Lower leg skin (tissue), 4 donors: ENCODE results near the gene HSD17B11. TPM values are rescaled to one million over a fixed set of nuclear protein-coding genes. Genes with fewer than 3 reads are reported as not detected.

Source experiments
- DNase-seq, 2 donors: peaks; one replicate each; pipeline ENCODE4 v3.0.0-alpha.2; 2019; ENCODE audit warnings: low spot score in 2 of 2
- H3K4me3 ChIP-seq: fragments of 200-600 bp; sonication (generic); 2 replicates; pipeline ENCODE4 v1.5.1; 2017; ENCODE audit warnings: mild to moderate bottlenecking, low read depth; ENCODE audit not compliant: poor library complexity, severe bottlenecking
- POLR2A ChIP-seq, 2 donors: fragments of 450-650 bp; IDR thresholded peaks; one replicate each; pipeline ENCODE4 v1.6.1; 2016 to 2017; ENCODE audit warnings: antibody characterized with exemption in 2 of 2, mild to moderate bottlenecking in 1 of 2, moderate library complexity in 1 of 2
- WGBS, 2 donors: methylation state at CpG; one replicate each; pipeline ENCODE4 v1.1.5; 2018; 5-methylcytosine and 5-hydroxymethylcytosine counted together
- intact Hi-C: fragments of 100-400 bp; cut with DNase I; formaldehyde crosslinking; loops from one replicate; pipeline ENCODE4 v1.15.0; 2023; ENCODE audit warnings: low total_unique reads
- total RNA-seq, 4 donors: library from RNA; depleted of rRNA; stranded (reverse); fragments of >200 nt; gene quantifications; one replicate each; pipeline ENCODE4 v1.1.0, GENCODE V29; 2016
- TF ChIP-seq, protein P1 (sequence below), 3 donors: fragments of 450-650 bp; IDR thresholded peaks; one replicate each; pipeline ENCODE4 v1.5.1; 2016; ENCODE audit warnings: antibody characterized with exemption in 3 of 3, mild to moderate bottlenecking in 3 of 3, moderate library complexity in 2 of 3

Gene HSD17B11, protein sequence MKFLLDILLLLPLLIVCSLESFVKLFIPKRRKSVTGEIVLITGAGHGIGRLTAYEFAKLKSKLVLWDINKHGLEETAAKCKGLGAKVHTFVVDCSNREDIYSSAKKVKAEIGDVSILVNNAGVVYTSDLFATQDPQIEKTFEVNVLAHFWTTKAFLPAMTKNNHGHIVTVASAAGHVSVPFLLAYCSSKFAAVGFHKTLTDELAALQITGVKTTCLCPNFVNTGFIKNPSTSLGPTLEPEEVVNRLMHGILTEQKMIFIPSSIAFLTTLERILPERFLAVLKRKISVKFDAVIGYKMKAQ
- total RNA-seq = 10 to 100 TPM; 15.3 to 33.6 (median 23.2) TPM

DNA sequence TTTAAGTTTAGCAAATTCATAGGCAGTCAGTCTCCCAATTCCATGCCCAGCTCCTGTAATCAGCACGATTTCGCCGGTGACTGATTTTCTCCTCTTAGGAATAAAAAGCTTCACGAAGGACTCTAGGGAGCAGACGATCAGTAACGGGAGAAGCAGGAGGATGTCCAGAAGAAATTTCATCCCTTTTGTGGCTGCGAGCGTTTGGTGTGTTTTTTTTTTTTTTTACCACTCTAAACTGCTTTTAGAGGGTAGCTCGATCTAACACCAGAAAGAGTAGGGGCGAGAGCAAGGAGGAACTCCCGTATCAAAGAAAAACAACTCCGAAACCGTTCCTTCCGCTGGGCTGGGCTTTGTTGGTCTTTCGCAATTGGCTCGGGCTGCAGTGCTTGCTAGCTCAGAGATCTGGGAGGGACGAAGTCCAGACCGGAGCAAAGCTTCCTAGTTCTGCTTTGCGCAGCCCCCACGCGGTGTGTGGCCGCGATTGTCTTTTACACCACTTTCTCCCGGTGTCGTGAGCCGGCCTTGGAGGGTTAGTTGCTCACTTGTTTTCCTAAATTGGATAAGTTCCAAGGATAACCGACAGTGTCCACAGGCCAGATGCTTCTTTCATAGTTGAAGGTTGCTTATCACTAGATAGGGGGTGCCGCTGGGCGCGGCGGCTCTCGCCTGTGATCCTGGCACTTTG is at the start of gene HSD17B11:
TSS of gene HSD17B11 (minus strand) at position 298 of the 685 bp plus-strand sequence. CDS start at position 180, 118 bp downstream.
- 1% methylated on average over 32 of the region's 32 CpGs for WGBS, 2 donors
- peak within 1 kb of the TSS; percentile 50 for H3K4me3 ChIP-seq
- no peak for TF ChIP-seq POLR2A (IDR thresholded peaks at IDR 0.05)
- TF ChIP-seq, protein P1, sequence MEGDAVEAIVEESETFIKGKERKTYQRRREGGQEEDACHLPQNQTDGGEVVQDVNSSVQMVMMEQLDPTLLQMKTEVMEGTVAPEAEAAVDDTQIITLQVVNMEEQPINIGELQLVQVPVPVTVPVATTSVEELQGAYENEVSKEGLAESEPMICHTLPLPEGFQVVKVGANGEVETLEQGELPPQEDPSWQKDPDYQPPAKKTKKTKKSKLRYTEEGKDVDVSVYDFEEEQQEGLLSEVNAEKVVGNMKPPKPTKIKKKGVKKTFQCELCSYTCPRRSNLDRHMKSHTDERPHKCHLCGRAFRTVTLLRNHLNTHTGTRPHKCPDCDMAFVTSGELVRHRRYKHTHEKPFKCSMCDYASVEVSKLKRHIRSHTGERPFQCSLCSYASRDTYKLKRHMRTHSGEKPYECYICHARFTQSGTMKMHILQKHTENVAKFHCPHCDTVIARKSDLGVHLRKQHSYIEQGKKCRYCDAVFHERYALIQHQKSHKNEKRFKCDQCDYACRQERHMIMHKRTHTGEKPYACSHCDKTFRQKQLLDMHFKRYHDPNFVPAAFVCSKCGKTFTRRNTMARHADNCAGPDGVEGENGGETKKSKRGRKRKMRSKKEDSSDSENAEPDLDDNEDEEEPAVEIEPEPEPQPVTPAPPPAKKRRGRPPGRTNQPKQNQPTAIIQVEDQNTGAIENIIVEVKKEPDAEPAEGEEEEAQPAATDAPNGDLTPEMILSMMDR (IDR thresholded peaks at IDR 0.05) = no peak
- intact Hi-C loops = no loop called here
- peak; percentile 91 to 97 for DNase-seq

GRCh38 chr4:87433342-87433741 is 42.4 kb upstream of the HSD17B11 start:
- intact Hi-C loops = no loop called here
- DNase-seq = no peak
- no peak for TF ChIP-seq POLR2A (IDR thresholded peaks at IDR 0.05)
- TF ChIP-seq, protein P1 (IDR thresholded peaks at IDR 0.05) = no peak
- WGBS, 2 donors = 88 to 96% methylated on average over 2 of the region's 2 CpGs
- H3K4me3 ChIP-seq = no peak overlapping the region

GRCh38 chr4:87430038-87430437 is 39.0 kb upstream of the HSD17B11 start:
- H3K4me3 ChIP-seq = no peak overlapping the region
- no peak for TF ChIP-seq POLR2A (IDR thresholded peaks at IDR 0.05)
- TF ChIP-seq, protein P1 (IDR thresholded peaks at IDR 0.05) = no peak
- no peak for DNase-seq
- 89 to 93% methylated on average over 2 of the region's 2 CpGs for WGBS, 2 donors
- intact Hi-C loops = no loop called here

GRCh38 chr4:87428979-87429378 is 38.0 kb upstream of the HSD17B11 start:
- intact Hi-C loops = no loop called here
- no peak overlapping the region for H3K4me3 ChIP-seq
- TF ChIP-seq POLR2A (IDR thresholded peaks at IDR 0.05) = no peak
- TF ChIP-seq, protein P1 (IDR thresholded peaks at IDR 0.05) = no peak
- DNase-seq = no peak
- WGBS, 2 donors = 96% methylated on average over 6 of the region's 6 CpGs

- DNase-seq = no peak
- intact Hi-C loops = loop anchor here (2.0 kb wide), 1 partner anchor 57 kb away; no protein-coding TSS in a partner anchor
- TF ChIP-seq POLR2A (IDR thresholded peaks at IDR 0.05) = no peak
- TF ChIP-seq, protein P1 (IDR thresholded peaks at IDR 0.05) = no peak
- no peak overlapping the region for H3K4me3 ChIP-seq
- WGBS, 2 donors = 48 to 49% methylated on average over 1 of the region's 1 CpG
Measured at GRCh38 chr4:87427518-87427868, 36.5 kb upstream of the HSD17B11 start.
